ENCODE data around the gene CDH13. TPM values are rescaled to one million over a fixed set of nuclear protein-coding genes. Genes with fewer than 3 reads are reported as not detected.

CDH13 gene
- total and polyA plus RNA-seq, 10 of the 15 experiments (the other 5 are each of a cell fraction or from before 2014, with no cell fraction given): under 0.01 to 0.05 TPM; not detected in 8

DNA sequence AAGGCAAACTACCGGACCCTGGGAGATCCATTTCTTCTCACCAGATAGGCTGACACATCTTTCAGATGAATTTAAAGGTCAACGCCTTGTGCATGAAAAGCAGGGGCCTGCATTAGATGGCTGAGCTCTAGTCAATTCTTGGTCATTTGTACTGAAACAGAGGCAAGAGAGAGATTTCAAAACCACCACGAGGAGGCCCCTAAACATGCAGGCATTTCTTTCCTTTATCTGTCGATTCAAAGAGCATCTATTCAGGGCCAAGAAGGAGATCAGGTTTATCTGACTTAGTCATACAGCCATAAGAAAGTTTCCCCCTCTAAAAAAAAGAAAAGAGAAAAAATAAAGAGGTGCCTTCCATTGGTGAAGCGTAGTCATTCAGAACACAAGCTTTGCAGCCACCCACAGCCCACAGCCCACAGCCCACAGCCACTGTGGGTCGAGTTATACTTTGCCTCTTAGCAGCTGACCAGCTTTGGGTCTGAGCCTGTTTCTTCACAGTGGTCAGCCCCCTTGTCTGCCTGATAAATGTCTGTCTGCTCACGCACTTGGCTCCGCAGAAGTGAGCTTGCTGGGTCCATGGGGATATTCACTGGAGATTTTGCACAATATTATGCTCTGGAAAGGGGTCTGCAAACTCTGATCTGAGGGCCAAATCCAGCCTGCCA lies 207.5 kb downstream of the CDH13 start (continued):
- TF ChIP-seq, protein P1, sequence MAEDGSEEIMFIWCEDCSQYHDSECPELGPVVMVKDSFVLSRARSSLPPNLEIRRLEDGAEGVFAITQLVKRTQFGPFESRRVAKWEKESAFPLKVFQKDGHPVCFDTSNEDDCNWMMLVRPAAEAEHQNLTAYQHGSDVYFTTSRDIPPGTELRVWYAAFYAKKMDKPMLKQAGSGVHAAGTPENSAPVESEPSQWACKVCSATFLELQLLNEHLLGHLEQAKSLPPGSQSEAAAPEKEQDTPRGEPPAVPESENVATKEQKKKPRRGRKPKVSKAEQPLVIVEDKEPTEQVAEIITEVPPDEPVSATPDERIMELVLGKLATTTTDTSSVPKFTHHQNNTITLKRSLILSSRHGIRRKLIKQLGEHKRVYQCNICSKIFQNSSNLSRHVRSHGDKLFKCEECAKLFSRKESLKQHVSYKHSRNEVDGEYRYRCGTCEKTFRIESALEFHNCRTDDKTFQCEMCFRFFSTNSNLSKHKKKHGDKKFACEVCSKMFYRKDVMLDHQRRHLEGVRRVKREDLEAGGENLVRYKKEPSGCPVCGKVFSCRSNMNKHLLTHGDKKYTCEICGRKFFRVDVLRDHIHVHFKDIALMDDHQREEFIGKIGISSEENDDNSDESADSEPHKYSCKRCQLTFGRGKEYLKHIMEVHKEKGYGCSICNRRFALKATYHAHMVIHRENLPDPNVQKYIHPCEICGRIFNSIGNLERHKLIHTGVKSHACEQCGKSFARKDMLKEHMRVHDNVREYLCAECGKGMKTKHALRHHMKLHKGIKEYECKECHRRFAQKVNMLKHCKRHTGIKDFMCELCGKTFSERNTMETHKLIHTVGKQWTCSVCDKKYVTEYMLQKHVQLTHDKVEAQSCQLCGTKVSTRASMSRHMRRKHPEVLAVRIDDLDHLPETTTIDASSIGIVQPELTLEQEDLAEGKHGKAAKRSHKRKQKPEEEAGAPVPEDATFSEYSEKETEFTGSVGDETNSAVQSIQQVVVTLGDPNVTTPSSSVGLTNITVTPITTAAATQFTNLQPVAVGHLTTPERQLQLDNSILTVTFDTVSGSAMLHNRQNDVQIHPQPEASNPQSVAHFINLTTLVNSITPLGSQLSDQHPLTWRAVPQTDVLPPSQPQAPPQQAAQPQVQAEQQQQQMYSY (CRISPR knock-in tag; IDR thresholded peaks at IDR 0.05): no peak

DNA sequence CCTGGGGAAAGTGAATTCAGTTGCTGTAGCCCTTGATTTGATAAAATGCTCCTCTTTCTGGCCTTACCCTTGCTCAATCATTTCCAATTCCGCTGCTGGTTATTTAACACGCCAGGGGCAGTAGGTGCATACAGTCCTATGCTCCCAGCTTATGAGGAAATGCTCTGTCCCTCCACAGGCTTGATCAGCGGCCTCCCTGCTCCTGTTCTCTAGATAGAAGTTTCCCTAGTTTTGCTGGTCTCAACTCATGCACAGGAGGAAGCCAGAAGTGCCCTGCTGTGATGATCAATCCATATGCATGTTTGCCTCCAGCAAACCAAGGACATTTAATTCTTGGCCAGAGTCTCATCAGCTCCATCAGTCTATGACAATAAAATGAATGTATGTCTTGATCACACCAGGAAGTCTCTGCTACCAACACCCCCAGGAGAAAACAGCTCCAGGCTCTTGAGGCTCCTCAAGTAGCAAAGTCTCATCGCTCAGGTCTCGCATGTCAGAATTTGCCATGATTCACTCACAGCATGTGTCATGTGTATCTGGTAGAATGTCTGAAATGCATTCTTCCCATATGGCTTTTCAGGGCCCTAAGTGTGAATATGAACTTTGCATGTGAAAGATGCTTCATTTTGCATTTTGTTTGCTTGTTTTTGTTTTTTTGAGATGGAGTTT lies 208.9 kb downstream of the CDH13 start:
- H3K9me3 ChIP-seq (replicated peaks; ENCODE audit: control insufficient read depth, insufficient read depth, low read length): no peaks in the 10 kb centered on the region
- no peak overlapping the region for H3K9ac ChIP-seq (ENCODE audit: control insufficient read depth, insufficient read depth, low read length)
- FAIRE-seq (no peak), DNase-seq (ENCODE audit: low read depth, low spot score) (no peak), ATAC-seq (no peak)
- H3K4me1 ChIP-seq (ENCODE audit: control insufficient read depth, insufficient read depth, low read length): no peaks in the 10 kb centered on the region
- no peaks in the 10 kb centered on the region for H3K79me2 ChIP-seq (ENCODE audit: control insufficient read depth, insufficient read depth, low read length)
- intact Hi-C loops (cut with micrococcal nuclease; ENCODE audit: unreplicated experiment): no loop called here
- CTCF ChIA-PET: no interaction called here
- H3K27me3 ChIP-seq (replicated peaks in 1 of 2; ENCODE audit: control insufficient read depth in 2 of 2, insufficient read depth in 2 of 2, low read length in 1 of 2): no peaks in the 10 kb centered on the region; a peak in 1 of 4 replicates
- TF ChIP-seq MEF2A (IDR thresholded peaks at IDR 0.05; ENCODE audit: insufficient read depth, low read depth, low read length): no peak
- TF ChIP-seq, protein P2, sequence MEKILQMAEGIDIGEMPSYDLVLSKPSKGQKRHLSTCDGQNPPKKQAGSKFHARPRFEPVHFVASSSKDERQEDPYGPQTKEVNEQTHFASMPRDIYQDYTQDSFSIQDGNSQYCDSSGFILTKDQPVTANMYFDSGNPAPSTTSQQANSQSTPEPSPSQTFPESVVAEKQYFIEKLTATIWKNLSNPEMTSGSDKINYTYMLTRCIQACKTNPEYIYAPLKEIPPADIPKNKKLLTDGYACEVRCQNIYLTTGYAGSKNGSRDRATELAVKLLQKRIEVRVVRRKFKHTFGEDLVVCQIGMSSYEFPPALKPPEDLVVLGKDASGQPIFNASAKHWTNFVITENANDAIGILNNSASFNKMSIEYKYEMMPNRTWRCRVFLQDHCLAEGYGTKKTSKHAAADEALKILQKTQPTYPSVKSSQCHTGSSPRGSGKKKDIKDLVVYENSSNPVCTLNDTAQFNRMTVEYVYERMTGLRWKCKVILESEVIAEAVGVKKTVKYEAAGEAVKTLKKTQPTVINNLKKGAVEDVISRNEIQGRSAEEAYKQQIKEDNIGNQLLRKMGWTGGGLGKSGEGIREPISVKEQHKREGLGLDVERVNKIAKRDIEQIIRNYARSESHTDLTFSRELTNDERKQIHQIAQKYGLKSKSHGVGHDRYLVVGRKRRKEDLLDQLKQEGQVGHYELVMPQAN (conservative IDR thresholded peaks at IDR 0.05): no peak
- no peak for TF ChIP-seq ZNF622 (IDR thresholded peaks at IDR 0.05)
- TF ChIP-seq EGR1 (IDR thresholded peaks at IDR 0.05; ENCODE audit: borderline replicate concordance in 1 of 2, low read depth in 2 of 2, low read length in 2 of 2): no peak
- in situ Hi-C loops (cut with MboI): no loop called here
- no peaks in the 10 kb centered on the region for H3K36me3 ChIP-seq (ENCODE audit: control insufficient read depth in 2 of 2, insufficient read depth in 2 of 2, low read length in 1 of 2)
- SMC1A ChIA-PET (ENCODE audit: uncharacterized antibody, unreplicated experiment): no interaction called here
- RAD21 ChIA-PET (ENCODE audit: unreplicated experiment): no interaction called here
- no peak overlapping the region for H3K27ac ChIP-seq (ENCODE audit: control insufficient read depth, insufficient read depth)
- H4K20me1 ChIP-seq (ENCODE audit: control insufficient read depth, insufficient read depth): no peaks in the 10 kb centered on the region
- no TSS peak for BruUV-seq (replicated peaks)
- WGBS (ENCODE audit: insufficient coverage, insufficient replicate concordance, low lambda C conversion rate, missing lambda C conversion rate): 21% methylated on average over 5 of the region's 5 CpGs
- POLR2A ChIA-PET: no interaction called here
- no peak overlapping the region for H3K4me3 ChIP-seq
- no peak overlapping the region for H3K4me2 ChIP-seq (ENCODE audit: control insufficient read depth, insufficient read depth)
- H2AFZ ChIP-seq (ENCODE audit: control insufficient read depth, low read depth, low read length): no peak overlapping the region
